Measurements from ENCODE around the gene IL19. TPM values are rescaled to one million over a fixed set of nuclear protein-coding genes. Genes with fewer than 3 reads are reported as not detected.

The IL19 gene
- total and polyA plus RNA-seq, 2 of the 13 experiments (the other 11 are each of a cell fraction or from before 2014, with no cell fraction given) = not detected

GRCh38 chr1:206829282-206829681 lies 58.7 kb downstream of the IL19 start:
- ChIA-PET CTCF (ENCODE audit: low intra/inter-chr PET ratio, low total read pairs) (no interaction called here), POLR2A (no interaction called here)
- no peak overlapping the region for H3K9ac ChIP-seq (ENCODE audit: insufficient read depth, low read depth, low read length)
- FAIRE-seq (no peak), ATAC-seq (no peak), DNase-seq (ENCODE audit: low spot score) (no peak)
- no peak overlapping the region for H3K4me3 ChIP-seq (replicated peaks in 1 of 3; ENCODE audit: insufficient read depth in 1 of 3, low read depth in 2 of 3, low read length in 3 of 3)
- H3K79me2 ChIP-seq (ENCODE audit: insufficient read depth, low read length) = no peaks in the 10 kb centered on the region
- no peak overlapping the region for H2AFZ ChIP-seq (ENCODE audit: low read length)
- in situ Hi-C loops (cut with HindIII; ENCODE audit: extremely low pct_ligation_motif_present, low pct_unique_long_range_greater_than_20kb) (no loop called here), intact Hi-C loops (cut with micrococcal nuclease; ENCODE audit: unreplicated experiment) (no loop called here)
- H3K27ac ChIP-seq (ENCODE audit: extremely low read length, insufficient read depth, low read length) = no peak overlapping the region
- H3K36me3 ChIP-seq (replicated peaks in 1 of 2; ENCODE audit: control insufficient read depth in 1 of 2, insufficient read depth in 2 of 2, low read length in 2 of 2) = no peaks in the 10 kb centered on the region
- TF ChIP-seq, protein P1, sequence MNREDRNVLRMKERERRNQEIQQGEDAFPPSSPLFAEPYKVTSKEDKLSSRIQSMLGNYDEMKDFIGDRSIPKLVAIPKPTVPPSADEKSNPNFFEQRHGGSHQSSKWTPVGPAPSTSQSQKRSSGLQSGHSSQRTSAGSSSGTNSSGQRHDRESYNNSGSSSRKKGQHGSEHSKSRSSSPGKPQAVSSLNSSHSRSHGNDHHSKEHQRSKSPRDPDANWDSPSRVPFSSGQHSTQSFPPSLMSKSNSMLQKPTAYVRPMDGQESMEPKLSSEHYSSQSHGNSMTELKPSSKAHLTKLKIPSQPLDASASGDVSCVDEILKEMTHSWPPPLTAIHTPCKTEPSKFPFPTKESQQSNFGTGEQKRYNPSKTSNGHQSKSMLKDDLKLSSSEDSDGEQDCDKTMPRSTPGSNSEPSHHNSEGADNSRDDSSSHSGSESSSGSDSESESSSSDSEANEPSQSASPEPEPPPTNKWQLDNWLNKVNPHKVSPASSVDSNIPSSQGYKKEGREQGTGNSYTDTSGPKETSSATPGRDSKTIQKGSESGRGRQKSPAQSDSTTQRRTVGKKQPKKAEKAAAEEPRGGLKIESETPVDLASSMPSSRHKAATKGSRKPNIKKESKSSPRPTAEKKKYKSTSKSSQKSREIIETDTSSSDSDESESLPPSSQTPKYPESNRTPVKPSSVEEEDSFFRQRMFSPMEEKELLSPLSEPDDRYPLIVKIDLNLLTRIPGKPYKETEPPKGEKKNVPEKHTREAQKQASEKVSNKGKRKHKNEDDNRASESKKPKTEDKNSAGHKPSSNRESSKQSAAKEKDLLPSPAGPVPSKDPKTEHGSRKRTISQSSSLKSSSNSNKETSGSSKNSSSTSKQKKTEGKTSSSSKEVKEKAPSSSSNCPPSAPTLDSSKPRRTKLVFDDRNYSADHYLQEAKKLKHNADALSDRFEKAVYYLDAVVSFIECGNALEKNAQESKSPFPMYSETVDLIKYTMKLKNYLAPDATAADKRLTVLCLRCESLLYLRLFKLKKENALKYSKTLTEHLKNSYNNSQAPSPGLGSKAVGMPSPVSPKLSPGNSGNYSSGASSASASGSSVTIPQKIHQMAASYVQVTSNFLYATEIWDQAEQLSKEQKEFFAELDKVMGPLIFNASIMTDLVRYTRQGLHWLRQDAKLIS (CRISPR knock-in tag; IDR thresholded peaks at IDR 0.05) = no peak
- TF ChIP-seq LCORL (IDR thresholded peaks at IDR 0.05) = no peak
- TF ChIP-seq LCORL (CRISPR knock-in tag; IDR thresholded peaks at IDR 0.05) = no peak
- TF ChIP-seq ZNF598 (CRISPR knock-in tag; IDR thresholded peaks at IDR 0.05; ENCODE audit: borderline replicate concordance) = no peak
- TF ChIP-seq IKZF4 (CRISPR knock-in tag; IDR thresholded peaks at IDR 0.05; ENCODE audit: borderline replicate concordance, low read depth, not compliant biosample characterization) = no peak
- TF ChIP-seq ZNF670 (CRISPR knock-in tag; IDR thresholded peaks at IDR 0.05; ENCODE audit: borderline replicate concordance) = no peak
- no peak for TF ChIP-seq SPEN (CRISPR knock-in tag; IDR thresholded peaks at IDR 0.05; ENCODE audit: low read depth)
- TF ChIP-seq, protein P2, sequence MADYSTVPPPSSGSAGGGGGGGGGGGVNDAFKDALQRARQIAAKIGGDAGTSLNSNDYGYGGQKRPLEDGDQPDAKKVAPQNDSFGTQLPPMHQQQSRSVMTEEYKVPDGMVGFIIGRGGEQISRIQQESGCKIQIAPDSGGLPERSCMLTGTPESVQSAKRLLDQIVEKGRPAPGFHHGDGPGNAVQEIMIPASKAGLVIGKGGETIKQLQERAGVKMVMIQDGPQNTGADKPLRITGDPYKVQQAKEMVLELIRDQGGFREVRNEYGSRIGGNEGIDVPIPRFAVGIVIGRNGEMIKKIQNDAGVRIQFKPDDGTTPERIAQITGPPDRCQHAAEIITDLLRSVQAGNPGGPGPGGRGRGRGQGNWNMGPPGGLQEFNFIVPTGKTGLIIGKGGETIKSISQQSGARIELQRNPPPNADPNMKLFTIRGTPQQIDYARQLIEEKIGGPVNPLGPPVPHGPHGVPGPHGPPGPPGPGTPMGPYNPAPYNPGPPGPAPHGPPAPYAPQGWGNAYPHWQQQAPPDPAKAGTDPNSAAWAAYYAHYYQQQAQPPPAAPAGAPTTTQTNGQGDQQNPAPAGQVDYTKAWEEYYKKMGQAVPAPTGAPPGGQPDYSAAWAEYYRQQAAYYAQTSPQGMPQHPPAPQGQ (CRISPR knock-in tag; IDR thresholded peaks at IDR 0.05; ENCODE audit: borderline replicate concordance) = no peak
- TF ChIP-seq KLF9 (CRISPR knock-in tag; IDR thresholded peaks at IDR 0.05; ENCODE audit: low read depth) = no peak
- TF ChIP-seq ZFP90 (CRISPR knock-in tag; IDR thresholded peaks at IDR 0.05; ENCODE audit: borderline replicate concordance) = no peak
- TF ChIP-seq STAT5B (CRISPR knock-in tag; IDR thresholded peaks at IDR 0.05) = no peak
- no peak for TF ChIP-seq MIER2 (CRISPR knock-in tag; IDR thresholded peaks at IDR 0.05)
- no peak for TF ChIP-seq ZNF572 (CRISPR knock-in tag; IDR thresholded peaks at IDR 0.05)
- TF ChIP-seq ZNF253 (CRISPR knock-in tag; IDR thresholded peaks at IDR 0.05; ENCODE audit: borderline replicate concordance) = no peak
- TF ChIP-seq ZNF563 (CRISPR knock-in tag; IDR thresholded peaks at IDR 0.05) = no peak
- TF ChIP-seq ZNF781 (CRISPR knock-in tag; IDR thresholded peaks at IDR 0.05; ENCODE audit: borderline replicate concordance, not compliant biosample characterization) = no peak
- no peak for TF ChIP-seq TEAD3 (CRISPR knock-in tag; optimal IDR thresholded peaks at IDR 0.05; ENCODE audit: borderline replicate concordance)
- no peak for TF ChIP-seq ZNF160 (CRISPR knock-in tag; IDR thresholded peaks at IDR 0.05)
- WGBS (ENCODE audit: low lambda C conversion rate) = 26% methylated on average over 6 of the region's 6 CpGs
- H4K20me1 ChIP-seq (ENCODE audit: insufficient read depth, low read length) = no peaks in the 10 kb centered on the region
- H3K4me1 ChIP-seq (ENCODE audit: insufficient read depth, low read length) = no peaks in the 10 kb centered on the region
- no peaks in the 10 kb centered on the region for H3K9me3 ChIP-seq (ENCODE audit: low read length)
- no peak overlapping the region for H3K4me2 ChIP-seq (ENCODE audit: low read depth, low read length)
- BruUV-seq (replicated peaks) = no TSS peak
- H3K27me3 ChIP-seq (ENCODE audit: control insufficient read depth in 1 of 2, insufficient read depth in 2 of 2, low read length in 2 of 2) = peaks cover 0 to 4% of the 10 kb centered on the region in 2 experiments; a peak in 3 of 5 replicates
